Endothelial cell (in vitro differentiated cells): ENCODE measurements around the gene NTM. TPM values are rescaled to one million over a fixed set of nuclear protein-coding genes. Genes with fewer than 3 reads are reported as not detected.

Experiments used
- DNase-seq: peaks from one replicate; pipeline ENCODE4 v3.0.0; 2021; ENCODE audit warnings: low spot score
- H3K27ac Mint-ChIP-seq: one replicate; pipeline ENCODE4 v1.8.0; 2021; ENCODE audit warnings: mixed read lengths, inconsistent platforms; ENCODE audit not compliant: unreplicated experiment
- H3K27me3 Mint-ChIP-seq: one replicate; pipeline ENCODE4 v1.8.0; 2021; ENCODE audit warnings: mild to moderate bottlenecking, moderate library complexity, mixed read lengths, inconsistent platforms; ENCODE audit not compliant: unreplicated experiment
- H3K36me3 Mint-ChIP-seq: one replicate; pipeline ENCODE4 v1.8.0; 2021; ENCODE audit warnings: mild to moderate bottlenecking, low read depth, mixed read lengths, inconsistent platforms; ENCODE audit not compliant: unreplicated experiment
- H3K4me1 Mint-ChIP-seq: one replicate; pipeline ENCODE4 v1.8.0; 2021; ENCODE audit warnings: mild to moderate bottlenecking, mixed read lengths, inconsistent platforms; ENCODE audit not compliant: unreplicated experiment
- H3K4me3 Mint-ChIP-seq: one replicate; pipeline ENCODE4 v1.8.0; 2021; ENCODE audit warnings: mild to moderate bottlenecking, mixed read lengths, inconsistent platforms; ENCODE audit not compliant: unreplicated experiment
- H3K9me3 Mint-ChIP-seq: one replicate; pipeline ENCODE4 v1.8.0; 2021; ENCODE audit warnings: mixed read lengths, inconsistent platforms; ENCODE audit not compliant: unreplicated experiment
- total RNA-seq: library from RNA; stranded (reverse); fragmentation: NEBNext Ultra II Directional; extraction: Animal tissue kit (Norgen Biotek cat#: 25700); gene quantifications from one replicate; pipeline ENCODE4 v1.2.1, GENCODE V29; 2021; ENCODE audit not compliant: unreplicated experiment
- TF ChIP-seq, protein P1 (sequence below): fragments of 200-600 bp; sonication (generic); IDR thresholded peaks from one replicate; pipeline ENCODE4 v1.5.0; 2021; ENCODE audit warnings: antibody characterized with exemption; ENCODE audit not compliant: unreplicated experiment

The NTM gene
- total RNA-seq, 1 donor from 2014 or later: 3.6 TPM

DNA sequence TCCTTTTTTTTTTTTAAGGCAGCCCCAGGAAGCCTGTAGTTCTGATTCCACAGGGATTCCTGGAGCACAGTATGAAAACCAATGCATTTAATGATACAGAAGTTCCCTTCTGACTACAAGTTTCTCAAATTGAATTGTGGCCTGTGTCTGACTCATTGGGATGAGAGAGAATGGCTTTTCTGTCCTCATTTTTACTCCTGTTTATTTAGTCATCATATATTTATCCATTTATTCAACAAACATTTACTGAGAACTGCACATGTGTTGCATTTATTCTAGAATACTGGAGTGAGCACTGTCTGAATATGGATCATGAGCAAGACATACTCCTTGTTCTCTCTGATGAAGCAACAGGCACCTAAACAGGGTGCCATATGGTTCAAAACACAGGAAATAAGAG, 231.2 kb downstream of the NTM start:
- H3K4me3 Mint-ChIP-seq: no peak overlapping the region
- TF ChIP-seq, protein P1, sequence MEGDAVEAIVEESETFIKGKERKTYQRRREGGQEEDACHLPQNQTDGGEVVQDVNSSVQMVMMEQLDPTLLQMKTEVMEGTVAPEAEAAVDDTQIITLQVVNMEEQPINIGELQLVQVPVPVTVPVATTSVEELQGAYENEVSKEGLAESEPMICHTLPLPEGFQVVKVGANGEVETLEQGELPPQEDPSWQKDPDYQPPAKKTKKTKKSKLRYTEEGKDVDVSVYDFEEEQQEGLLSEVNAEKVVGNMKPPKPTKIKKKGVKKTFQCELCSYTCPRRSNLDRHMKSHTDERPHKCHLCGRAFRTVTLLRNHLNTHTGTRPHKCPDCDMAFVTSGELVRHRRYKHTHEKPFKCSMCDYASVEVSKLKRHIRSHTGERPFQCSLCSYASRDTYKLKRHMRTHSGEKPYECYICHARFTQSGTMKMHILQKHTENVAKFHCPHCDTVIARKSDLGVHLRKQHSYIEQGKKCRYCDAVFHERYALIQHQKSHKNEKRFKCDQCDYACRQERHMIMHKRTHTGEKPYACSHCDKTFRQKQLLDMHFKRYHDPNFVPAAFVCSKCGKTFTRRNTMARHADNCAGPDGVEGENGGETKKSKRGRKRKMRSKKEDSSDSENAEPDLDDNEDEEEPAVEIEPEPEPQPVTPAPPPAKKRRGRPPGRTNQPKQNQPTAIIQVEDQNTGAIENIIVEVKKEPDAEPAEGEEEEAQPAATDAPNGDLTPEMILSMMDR: no peak
- H3K4me1 Mint-ChIP-seq: no peaks in the 10 kb centered on the region
- no peaks in the 10 kb centered on the region for H3K9me3 Mint-ChIP-seq
- H3K27ac Mint-ChIP-seq: no peak overlapping the region
- H3K36me3 Mint-ChIP-seq: no peaks in the 10 kb centered on the region
- no peak for DNase-seq
- no peaks in the 10 kb centered on the region for H3K27me3 Mint-ChIP-seq

DNA sequence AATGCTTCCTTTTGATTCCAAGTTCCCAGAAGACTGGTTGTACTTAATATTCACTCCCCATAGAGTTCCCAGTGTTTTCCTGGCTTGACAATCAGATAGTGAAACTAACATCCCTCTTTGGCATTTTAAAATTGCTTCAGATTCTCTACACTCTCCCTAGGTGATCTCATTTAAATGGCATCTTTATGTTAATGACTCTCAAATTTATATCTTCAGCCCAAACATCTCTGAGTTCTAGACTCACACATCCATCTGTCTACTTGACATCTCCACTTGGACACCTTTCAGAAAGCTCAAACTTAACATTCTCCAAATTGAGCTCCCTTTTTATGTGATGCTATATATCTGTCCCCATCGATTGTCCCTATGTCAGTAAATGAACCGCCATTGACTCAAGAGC, 232.0 kb downstream of the NTM start:
- DNase-seq: no peak
- no peak overlapping the region for H3K27ac Mint-ChIP-seq
- no peaks in the 10 kb centered on the region for H3K4me1 Mint-ChIP-seq
- H3K4me3 Mint-ChIP-seq: no peak overlapping the region
- H3K36me3 Mint-ChIP-seq: no peaks in the 10 kb centered on the region
- H3K9me3 Mint-ChIP-seq: no peaks in the 10 kb centered on the region
- TF ChIP-seq, protein P1: no peak
- H3K27me3 Mint-ChIP-seq: no peaks in the 10 kb centered on the region

DNA sequence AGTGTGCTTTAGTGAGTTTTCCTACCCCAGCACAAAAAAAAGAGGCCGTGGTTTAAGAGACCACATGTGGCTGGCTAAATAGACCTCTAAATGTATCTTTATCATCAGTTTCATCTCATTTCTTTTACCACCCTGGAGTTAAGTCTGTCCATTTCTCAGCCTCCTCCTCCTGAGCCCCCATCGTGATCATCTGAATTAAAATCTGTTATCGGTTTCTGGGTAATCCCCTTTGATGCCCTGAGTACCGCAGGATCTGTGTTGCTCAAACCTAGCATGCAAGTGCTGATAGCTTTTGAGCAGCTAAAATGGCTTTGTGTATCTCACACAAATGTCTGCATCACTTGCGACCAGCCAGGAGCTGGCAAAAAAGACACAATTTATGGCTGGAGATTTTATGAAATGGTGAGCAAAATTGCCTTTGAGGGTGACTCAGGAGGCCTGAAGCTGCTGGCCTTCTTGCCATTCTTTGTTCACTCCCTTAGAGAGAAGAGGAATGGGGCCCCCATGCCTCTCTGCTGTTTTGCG, 236.5 kb downstream of the NTM start:
- no peak for DNase-seq
- Mint-ChIP-seq H3K4me1 (peaks cover 26% of the 10 kb centered on the region), H3K27ac (no peak overlapping the region), H3K36me3 (no peaks in the 10 kb centered on the region), H3K4me3 (no peak overlapping the region), H3K27me3 (peaks cover 1% of the 10 kb centered on the region), H3K9me3 (no peaks in the 10 kb centered on the region)
- TF ChIP-seq, protein P1: no peak

DNA sequence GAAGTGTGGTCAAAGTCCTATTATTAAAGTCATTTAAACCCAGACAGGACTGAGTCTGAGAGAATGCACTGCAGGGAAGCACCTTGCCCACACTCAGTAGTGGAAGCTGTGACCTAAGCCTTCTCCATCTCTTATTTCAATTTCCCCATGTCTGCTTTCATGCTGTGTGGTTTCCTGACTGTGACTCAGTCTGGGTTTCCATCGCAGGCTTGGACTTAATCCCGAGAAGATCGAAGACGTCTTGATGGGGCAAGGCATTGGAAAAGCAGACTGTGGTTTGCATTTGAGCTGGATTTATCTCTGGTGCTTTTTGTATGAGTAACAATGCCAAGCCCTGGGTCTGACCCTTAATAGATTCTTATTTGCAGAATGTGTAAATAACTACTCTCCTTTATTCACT, 238.9 kb downstream of the NTM start:
- peaks cover 1% of the 10 kb centered on the region for H3K27me3 Mint-ChIP-seq
- H3K4me3 Mint-ChIP-seq: no peak overlapping the region
- TF ChIP-seq, protein P1: no peak
- H3K27ac Mint-ChIP-seq: no peak overlapping the region
- H3K9me3 Mint-ChIP-seq: no peaks in the 10 kb centered on the region
- H3K4me1 Mint-ChIP-seq: peaks cover 32% of the 10 kb centered on the region
- H3K36me3 Mint-ChIP-seq: no peaks in the 10 kb centered on the region
- DNase-seq: no peak

DNA sequence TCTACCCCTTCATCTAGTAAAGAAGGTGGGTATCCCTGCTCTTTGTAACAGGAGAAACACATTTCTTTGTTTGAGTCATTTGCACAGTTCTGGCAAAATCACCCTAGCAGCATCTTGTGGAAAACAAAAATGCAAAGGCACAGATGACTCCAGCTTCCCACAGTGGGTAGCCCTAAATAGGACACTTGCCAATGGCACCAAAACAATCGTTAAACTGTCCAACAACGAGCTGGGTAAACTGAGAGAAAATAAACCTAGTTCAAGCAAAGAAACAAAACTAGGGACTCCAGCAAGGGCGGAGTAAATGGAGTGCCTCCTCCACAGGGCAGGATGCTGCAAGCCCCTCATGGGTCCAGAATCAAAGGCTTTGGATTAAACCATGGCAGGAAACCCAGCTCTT, 239.5 kb downstream of the NTM start:
- Mint-ChIP-seq H3K27me3 (peaks cover 2% of the 10 kb centered on the region), H3K9me3 (no peaks in the 10 kb centered on the region), H3K4me1 (peaks cover 32% of the 10 kb centered on the region), H3K4me3 (no peak overlapping the region), H3K27ac (no peak overlapping the region), H3K36me3 (no peaks in the 10 kb centered on the region)
- TF ChIP-seq, protein P1: no peak
- no peak for DNase-seq
